ENCODE results near the gene ZNF346.

DNA sequence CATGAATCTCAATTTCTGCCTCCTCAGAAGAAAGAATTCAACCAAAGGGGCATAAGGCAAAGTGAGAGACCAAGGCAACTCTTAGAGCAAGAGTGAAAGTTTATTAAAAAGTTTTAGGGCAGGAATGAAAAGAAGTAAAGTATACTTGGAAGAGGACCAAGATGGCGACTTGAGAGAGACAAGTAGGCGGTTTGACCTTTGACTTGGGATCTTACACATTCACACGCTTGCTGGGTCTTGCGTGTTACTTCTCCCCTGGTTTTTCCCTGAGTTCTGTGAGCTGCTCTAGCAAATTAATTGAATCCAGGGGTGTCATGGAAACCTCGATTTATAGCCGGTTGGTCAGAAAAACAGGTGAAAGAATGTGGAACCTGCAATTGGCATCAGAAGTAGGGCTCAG is 7.0 kb downstream of the ZNF346 start:
- TF ChIP-seq, protein P1, sequence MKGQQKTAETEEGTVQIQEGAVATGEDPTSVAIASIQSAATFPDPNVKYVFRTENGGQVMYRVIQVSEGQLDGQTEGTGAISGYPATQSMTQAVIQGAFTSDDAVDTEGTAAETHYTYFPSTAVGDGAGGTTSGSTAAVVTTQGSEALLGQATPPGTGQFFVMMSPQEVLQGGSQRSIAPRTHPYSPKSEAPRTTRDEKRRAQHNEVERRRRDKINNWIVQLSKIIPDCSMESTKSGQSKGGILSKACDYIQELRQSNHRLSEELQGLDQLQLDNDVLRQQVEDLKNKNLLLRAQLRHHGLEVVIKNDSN (CRISPR knock-in tag; IDR thresholded peaks at IDR 0.05): no peak
- TF ChIP-seq GRHL2 (CRISPR knock-in tag; IDR thresholded peaks at IDR 0.05; ENCODE audit: insufficient replicate concordance, severe bottlenecking) (no peak), TP53 (CRISPR knock-in tag; IDR thresholded peaks at IDR 0.05) (no peak), ZNF121 (CRISPR knock-in tag; IDR thresholded peaks at IDR 0.05) (no peak)
- TF ChIP-seq, protein P2, sequence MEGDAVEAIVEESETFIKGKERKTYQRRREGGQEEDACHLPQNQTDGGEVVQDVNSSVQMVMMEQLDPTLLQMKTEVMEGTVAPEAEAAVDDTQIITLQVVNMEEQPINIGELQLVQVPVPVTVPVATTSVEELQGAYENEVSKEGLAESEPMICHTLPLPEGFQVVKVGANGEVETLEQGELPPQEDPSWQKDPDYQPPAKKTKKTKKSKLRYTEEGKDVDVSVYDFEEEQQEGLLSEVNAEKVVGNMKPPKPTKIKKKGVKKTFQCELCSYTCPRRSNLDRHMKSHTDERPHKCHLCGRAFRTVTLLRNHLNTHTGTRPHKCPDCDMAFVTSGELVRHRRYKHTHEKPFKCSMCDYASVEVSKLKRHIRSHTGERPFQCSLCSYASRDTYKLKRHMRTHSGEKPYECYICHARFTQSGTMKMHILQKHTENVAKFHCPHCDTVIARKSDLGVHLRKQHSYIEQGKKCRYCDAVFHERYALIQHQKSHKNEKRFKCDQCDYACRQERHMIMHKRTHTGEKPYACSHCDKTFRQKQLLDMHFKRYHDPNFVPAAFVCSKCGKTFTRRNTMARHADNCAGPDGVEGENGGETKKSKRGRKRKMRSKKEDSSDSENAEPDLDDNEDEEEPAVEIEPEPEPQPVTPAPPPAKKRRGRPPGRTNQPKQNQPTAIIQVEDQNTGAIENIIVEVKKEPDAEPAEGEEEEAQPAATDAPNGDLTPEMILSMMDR (IDR thresholded peaks at IDR 0.05): no peak
- TF ChIP-seq, protein P3, sequence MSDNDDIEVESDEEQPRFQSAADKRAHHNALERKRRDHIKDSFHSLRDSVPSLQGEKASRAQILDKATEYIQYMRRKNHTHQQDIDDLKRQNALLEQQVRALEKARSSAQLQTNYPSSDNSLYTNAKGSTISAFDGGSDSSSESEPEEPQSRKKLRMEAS (CRISPR knock-in tag; IDR thresholded peaks at IDR 0.05): no peak
- TF ChIP-seq, protein P4, sequence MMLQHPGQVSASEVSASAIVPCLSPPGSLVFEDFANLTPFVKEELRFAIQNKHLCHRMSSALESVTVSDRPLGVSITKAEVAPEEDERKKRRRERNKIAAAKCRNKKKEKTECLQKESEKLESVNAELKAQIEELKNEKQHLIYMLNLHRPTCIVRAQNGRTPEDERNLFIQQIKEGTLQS (CRISPR knock-in tag; conservative IDR thresholded peaks at IDR 0.05): no peak
- TF ChIP-seq, protein P5, sequence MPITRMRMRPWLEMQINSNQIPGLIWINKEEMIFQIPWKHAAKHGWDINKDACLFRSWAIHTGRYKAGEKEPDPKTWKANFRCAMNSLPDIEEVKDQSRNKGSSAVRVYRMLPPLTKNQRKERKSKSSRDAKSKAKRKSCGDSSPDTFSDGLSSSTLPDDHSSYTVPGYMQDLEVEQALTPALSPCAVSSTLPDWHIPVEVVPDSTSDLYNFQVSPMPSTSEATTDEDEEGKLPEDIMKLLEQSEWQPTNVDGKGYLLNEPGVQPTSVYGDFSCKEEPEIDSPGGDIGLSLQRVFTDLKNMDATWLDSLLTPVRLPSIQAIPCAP (CRISPR knock-in tag; IDR thresholded peaks at IDR 0.05): no peak

All from WTC11 (cell line).